ENCODE results near the gene TCERG1L.

Gene TCERG1L

DNA sequence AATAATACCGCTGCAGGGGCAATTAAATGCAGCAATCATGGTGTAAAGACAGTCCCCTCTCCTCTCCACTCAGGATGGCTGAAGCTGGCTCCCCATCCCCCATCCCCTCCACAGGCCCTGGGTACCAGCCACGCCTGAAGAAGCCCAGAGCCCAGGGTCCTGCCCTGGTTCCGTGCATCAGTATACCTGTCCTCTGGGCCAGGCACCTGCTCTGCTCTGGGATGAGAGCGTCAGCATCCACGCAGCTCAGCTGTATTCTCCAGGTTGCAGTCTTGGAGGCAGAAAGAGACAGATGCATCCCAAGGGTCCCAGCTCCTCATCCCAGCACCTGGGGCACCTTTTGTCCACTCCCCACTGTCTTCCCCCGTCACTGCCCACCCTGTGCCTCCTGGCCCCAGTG is 233.8 kb downstream of the TCERG1L start:
- no peak for DNase-seq

DNA sequence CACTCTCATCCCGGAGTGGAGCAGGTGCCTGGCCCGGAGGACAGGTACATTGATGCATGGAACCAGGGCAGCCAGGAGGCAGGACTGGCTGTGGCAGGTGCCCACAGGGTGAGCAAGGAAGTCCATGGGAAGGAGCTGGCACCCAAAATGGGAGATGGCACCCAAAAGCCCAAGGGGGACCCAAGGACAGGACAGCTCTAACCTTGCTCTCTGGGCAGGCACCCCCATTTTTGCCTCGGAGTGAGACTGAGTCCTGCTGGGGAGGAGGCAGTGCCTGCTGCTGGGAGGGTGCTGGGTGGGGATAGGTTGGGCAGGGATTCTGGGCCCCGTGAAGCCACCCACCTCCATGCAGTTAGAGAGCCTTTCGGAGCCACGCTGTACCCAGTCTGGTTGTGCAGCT is 234.5 kb downstream of the TCERG1L start:
- no peak for DNase-seq

DNA sequence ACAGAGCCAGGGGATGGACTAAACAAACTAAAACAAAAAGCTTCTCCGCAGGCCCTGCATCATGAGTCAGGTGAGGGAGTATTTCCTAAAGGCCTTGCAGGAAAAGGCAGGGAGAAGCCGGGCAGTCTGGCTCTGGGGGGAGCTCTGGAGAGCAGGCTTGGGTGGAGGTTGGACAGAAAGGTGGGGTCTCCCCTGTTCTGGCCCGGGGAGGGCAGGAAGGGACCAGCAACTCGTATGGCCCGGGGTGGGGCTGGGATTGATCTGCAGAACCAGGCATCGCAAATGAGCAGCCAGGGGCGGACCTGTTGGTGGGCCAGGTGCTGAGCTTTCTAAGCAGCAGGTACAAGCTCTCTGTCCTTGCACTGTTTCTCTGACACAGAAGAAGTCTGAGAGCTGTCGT is 235.2 kb downstream of the TCERG1L start:
- no peak for DNase-seq

DNA sequence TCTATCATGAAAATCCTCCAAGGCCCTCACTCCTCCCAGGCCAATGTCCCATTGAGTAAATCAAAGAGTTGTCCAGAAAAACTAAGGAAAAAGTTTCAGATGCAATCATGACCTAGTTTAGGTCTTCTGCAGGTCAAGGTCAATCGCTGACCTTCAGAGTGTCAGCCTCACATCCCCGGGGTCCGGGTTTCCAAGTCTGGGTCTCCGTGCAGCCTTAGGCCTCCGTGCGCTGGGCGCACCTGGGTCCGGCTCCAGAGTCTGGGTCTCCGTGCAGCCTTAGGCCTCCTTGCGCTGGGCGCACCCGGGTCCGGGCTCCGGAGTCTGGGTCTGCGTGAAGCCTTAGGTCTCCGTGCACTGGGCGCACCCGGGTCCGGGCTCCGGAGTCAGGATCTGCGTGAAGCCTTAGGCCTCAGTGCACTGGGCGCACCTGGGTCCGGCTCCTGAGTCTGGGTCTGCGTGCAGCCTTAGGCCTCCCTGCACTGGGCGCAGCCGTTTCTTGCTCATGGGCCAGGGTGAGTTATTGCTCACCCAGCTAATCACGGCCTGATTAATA is 236.2 kb downstream of the TCERG1L start:
- DNase-seq, result no peak

DNA sequence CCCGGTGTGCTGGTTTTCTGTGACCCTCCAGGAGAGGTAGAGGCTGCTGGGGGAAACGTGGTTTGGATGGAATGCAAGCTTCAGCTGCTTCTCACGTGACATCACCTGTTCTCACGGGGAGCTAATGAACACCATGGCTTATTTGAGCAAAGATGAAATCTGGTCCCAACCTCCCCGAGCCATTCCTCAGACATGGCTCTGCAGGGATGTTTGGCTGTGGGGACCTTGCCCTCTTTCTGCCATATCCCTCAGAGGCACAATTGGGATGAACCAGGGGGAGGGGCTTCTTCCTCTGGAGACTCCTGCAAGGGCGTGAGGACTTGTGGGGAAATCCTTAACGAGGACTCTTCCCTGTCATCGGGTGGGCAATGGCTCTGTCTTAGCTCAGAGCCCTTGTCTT is 236.8 kb downstream of the TCERG1L start:
- no peak for DNase-seq

DNA sequence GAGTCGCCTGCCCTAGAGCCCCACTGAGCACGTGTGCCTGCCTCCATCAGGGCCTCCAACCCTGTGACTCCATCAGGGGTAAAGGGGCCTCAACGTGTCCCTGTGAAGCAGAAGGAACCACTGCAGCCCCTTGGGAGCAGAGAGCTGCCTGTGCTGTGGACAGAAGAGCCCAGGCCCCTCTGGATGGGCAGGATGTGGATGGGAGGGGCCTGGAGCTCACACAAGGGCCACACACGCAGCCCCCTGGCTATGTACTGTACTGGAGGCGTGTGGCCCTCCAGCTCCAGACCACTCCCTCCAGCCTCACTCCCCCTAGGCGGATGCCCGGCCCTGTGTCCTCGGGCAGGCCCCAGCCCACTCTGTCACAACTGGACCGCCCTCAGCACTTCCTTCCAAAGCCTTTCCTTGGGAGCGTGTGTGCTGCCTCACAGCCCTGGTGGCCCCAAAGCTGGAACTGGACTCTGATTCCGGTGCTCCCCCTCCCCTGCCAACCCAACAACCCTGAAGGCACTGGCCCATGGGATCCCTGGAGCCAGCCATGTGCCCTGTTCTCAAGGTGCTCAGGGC is 238.0 kb downstream of the TCERG1L start:
- no peak for DNase-seq

DNA sequence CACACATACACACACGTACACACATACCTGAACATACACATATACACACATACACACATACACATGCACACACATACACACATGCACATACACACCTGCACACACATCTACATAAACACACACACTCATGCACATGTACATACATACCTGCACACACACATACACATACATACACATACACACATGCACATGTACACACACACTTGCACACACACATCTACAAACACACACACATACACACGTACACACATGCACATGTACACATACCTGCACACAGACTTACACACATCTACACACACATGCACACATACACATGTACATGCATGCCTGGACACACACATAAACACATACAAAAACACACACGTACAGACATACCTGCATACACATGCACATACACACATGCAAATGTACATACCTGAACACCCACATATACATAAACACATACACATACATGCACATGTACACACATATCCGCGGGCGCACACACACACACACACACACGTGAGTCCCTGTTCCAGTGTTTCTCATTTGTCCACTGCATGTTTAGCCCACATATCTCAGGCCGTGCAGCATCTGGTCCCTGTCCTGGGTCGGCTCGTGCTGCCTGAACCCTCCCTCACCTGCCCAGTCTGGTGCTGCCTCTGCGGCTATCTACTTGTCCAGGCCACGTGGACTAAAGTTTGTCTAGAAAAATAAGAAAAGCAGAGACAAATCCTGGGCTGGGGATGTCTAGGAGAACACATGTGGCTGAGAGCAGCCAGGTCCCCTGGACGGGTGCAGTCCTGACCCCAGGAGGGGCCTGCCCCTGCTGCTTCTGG is 238.7 kb downstream of the TCERG1L start:
- no peak for DNase-seq

DNA sequence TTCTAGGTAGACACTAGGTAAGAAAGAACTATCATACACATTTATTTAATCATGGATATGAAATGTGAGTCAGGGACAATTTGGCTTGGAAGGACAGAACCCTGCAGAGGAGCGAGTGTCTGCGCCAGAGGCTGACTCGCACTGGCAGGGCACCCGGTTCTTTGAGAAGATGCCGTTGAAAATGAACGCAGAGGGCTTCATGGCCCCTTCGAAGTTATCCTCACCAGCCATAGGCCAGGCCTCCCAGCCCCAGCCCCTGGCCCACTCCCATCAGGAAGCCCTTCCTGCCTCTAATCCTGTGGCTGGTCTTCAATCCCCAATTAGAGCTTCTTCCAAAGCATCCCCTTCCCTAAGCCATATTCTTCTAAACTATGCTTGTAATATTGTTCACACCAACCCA is 239.8 kb downstream of the TCERG1L start:
- DNase-seq, result no peak

DNA sequence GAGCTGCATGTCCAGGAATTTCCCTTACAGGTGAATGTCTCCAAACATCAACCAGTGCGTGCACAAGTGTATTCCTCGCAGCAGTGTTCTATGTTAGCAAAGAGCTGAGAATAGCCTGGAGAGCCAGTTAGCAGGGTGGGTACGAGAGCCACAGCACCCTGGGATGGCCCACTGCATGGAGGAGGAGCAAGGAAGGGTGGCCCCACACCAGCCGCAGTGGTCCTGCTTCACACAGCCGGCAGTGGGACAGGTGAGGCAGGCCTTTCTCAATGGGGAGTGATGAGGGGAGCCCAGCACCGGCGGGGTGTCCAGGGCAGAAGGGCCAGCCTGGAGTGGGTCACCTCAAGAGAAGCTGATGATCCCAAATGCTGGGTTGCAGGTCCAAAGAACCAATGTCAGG is 240.7 kb downstream of the TCERG1L start:
- no peak for DNase-seq

DNA sequence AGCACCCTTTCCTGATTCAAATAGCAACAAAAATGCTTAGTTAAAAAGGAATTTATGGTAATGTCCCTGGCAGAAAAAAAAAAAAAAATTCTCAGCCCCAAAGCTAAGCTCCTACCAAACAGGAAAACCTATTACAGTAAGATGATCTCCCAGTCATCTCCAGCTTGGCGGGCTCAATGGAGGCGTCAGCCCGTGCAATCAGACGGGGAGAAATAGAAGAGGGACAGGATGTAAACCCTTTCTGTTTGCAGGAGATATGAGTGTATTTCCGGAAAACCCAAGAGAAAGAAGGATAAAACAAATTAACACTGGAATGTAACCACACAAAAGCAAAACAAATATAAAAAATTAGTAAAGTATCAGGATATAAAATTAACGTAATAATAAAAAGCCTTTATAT is 242.8 kb downstream of the TCERG1L start:
- no peak for DNase-seq

DNA sequence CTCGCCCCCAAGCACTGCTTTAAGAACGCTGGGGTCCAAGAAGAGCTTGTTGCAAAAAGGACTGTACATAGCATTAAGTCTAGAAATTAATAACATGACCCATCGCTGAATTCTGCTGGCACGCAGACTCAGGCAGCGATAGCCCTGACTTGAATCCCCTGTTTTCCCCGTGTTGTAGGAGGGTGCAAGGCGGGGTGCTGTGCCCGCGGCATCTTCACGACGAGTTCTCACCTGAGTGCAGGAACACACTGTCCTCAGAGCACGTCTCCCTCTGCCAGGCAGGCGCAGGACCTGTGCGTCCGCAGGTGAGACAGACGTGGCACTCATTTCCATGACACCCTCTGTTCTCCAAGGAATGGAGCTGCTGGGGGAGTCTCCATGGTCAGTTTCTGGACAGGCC is 243.2 kb downstream of the TCERG1L start:
- no peak for DNase-seq

DNA sequence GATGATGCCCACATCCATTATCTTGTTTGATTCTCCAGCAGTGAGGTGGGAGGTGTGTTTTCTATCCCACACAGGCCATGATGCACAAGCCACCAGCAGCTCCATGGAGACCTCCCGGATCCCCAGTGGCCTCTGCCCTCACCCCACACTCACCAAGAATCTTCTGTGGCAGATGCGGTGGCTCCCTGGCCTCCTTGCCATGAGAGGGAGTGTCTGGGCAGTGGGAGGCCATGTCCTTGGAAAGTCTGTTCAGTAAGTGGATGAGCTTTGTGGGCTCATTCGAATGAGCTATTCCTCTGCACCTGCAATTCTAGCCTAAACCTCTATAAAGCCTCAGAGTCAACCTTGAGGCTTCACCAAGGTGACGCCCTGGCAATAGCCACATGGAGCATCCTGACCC is 243.8 kb downstream of the TCERG1L start:
- no peak for DNase-seq

DNA sequence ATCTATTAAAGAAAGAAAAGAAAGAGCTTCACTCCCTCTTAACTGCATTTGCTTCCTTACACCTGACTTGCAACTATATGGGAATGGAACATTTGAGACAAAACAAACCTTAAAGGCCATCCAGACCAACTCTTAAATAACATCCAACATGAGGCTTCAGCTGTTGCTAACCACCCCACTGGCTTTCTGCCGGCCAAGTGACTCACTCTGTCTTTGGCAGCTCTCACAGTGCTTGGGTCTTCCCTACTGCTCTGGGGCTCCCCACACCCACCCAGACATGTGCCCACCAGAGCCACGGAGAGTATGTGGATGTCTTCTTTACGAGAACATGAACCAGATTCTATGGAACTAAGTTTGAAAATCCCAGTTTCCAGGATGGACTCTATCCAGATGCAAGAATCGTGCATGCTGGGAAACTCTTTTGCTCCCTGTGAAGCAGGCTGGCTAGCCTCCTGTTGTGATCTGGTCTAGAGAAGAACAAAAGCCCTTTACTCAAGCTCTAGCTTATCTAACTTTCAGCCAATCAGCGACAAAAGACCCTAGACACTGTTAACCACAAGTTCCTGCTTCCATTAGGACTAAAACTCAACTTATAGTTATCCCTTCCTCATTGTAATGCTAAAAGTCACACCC is 245.7 kb downstream of the TCERG1L start:
- no peak for DNase-seq

DNA sequence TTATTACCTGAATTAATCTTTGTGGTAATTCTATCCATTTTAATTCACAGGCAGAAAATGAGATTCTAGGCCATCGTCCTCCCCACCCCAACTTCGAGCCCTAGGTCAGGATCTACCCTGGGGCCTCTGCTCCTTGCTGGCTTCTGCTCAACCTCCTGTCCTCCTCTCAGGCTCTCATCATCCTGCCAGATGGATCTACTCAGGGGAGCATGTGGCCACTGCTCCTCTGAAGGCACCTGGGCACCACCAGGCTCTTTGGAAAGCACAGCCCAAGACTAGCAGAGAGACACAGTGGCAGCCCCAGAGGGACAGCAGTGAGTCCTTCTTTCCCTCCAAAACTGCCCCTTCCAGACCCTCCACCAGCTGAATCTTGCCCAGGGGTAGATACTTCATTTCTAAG is 248.2 kb downstream of the TCERG1L start:
- no peak for DNase-seq

DNA sequence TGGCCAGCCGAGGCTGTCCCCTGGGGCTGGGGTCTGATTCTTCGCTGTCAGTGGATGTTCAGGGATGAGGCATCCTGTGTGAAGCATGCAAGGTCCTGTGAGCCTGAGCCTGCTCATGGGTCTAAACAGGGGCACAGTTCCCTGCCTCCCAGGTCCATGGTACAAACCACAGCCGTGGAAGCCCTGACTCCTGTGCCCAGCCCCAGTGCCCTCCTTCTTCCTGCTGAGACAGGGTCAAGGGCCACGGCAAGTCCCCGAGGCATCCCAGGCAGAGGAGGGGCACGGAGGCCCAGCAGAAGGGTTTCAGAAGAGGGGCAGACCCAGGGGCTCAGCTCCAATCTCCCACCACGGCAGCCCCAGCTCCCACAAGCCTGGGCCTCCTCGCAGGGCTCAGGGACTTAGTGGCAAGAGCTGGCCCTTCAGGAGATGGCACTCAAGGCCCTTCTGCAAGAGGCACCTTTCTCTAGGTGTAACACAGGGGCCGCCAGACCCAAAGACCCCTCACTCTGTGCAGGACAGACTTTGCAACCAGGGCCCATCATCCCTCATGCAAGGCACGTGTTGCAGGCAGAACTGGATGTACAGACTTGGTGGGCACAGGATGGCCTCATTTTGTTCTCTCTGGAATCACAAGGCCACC is 248.8 kb downstream of the TCERG1L start:
- DNase-seq, result no peak

DNA sequence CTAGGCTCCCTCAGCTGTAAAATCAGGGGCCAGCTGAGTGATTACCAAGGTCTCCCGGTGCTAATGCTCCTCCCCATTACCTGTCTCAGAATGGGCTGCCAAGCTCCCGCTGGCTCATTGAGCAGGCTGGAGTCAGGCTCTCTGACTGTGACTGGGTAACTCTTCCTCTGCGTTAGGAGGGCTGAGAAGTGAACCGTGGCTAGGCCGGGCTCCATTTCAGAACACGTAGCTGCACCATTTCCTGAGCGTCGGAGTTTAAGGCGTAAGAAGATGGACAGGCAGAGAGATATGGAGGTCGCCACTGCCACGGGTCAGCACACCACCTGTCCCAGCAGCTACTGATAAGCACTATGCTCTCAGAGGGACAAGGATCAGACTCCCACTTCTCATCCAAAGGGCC is 250.3 kb downstream of the TCERG1L start:
- DNase-seq, result no peak

DNA sequence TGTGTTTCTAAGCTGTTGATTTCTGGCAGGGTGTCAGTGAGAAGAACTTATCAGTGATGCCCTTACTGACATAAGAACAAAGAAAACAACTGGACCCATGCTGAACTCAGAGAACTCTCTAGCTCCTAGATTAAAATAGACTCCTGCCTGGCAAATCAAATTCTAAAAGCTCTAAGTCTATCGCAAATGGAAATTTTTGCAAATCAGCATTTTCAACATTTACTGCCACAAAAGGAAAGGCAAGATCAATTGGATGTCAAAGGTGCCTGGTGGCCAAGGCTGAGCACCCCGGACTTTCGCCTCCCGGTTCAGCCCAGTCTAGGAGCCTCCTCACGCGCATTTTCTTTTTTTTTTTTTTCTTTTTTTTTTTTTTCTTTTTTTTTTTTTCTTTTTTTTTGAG is 251.6 kb downstream of the TCERG1L start:
- DNase-seq, result no peak

DNA sequence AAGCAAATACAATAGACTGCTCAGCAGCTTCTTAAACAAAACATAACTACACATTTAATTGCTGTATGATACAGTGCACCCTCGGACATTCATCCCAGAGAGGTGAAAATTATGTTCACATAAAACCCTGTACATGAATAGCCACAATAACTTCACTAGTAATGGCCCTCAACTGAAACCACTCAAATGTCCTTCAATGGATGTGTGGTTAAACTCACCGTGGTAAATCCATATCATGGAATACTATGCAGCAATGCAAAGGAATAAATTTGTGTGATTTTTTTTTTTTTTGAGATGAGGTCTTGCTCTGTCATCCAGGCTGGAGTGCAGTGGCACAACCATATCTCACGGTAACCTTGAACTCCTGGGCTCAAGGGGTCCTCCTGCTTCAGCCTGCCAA is 252.7 kb downstream of the TCERG1L start:
- DNase-seq, result no peak

DNA sequence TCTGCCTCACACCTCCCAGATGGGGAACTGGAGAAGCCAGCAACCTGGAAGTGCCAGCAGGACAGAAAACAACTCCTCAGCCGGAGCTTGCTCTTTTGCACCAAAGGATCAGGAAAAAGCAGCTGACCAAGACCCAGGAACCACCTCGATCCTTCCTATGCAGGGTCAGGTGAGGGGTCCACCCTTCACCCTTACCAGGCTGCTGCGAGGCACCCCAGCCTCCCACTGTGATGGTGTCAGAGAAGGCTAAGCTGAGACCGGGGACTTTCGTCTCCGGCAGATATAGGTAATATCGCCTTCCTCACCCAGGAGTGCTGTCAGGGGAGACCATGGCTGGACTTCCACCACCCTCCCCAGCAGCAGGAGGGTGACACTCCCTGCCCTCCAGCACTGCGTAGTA is 254.7 kb downstream of the TCERG1L start:
- no peak for DNase-seq

DNA sequence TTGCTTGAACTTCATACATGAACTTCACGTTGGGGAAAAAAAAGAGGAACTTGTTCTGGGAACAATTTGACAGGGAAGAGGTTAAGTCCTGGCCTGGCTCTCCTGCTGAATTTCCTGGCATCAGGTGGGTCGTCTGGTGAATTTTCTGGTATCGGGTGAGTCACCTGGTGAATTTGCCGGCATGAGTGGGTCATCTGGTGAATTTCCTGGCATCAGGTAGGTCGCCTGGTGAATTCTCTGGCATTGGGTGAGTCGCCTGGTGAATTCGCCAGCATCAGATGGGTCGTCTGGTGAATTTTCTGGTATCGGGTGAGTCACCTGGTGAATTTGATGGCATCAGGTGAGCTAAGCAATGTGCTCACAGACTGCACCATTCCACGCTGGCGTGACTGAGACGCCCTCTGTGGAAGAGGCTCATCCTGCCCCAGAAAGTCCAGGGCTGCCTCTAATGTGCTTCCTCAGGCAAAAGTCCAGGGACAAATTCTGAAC is 255.4 kb downstream of the TCERG1L start:
- no peak for DNase-seq

DNA sequence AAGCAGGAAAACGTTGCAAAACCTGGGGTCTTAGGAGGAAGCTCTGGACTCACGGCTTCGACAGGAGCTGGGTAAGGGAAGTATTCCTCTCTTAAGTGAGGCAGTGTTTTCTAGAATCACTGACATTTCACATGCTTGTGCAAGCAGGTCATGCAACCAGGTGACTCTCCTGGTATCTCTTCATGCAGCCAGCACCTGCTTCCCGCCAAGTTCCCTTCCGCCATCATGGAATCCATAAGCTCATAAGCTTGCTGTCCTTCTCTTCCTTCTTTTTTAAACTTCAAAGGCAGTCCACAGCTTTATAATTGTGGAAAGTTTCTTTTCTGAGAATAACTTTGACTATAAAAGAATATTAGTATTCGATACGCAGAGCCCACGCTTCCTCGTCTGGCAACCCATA is 256.1 kb downstream of the TCERG1L start:
- DNase-seq, result no peak

DNA sequence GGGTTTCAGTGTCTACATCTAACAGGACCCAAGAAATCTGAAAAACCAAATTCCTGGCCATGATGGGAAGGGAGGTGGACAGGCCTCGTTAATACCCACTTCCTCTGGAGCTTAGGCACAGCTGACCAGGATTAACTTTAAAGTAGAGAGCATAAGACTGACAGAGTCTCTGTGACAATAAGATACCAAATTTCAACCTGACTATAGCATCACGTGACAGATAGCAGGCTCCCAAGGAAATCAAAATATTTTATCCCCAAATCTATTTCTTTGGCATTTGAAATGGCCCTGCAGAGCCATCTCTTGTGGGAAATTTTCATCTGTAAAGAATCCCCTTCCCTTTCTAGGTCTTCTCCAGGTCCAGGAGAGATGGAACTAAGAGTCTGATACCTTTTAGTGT is 258.3 kb downstream of the TCERG1L start:
- DNase-seq, result no peak

DNA sequence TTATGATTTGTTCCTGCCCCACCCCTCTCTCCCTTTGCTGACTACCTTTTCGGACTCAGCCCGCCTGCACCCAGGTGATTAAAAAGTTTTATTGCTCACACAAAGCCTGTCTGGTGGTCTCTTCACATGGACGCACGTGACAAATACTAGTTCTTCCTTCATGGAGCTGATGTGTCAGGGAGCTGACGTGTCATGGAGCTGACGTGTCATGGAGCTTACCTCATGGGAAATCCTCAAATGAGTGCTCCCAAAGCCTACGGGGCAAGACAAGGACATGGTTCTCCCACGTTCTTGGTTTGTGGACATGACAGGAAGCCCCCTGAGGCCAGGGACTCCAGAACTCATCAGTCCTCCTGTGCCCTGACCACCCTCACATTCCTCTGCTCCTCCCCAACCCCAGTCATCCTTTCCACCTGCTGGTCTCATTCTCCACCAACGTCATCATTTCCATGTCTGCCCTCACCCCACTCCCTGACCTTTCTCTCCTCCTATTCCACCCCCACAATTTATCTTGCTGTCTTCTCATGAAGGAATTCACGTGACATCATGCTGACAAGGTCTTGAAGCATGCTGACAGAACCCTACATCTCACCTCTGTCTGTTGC is 261.3 kb downstream of the TCERG1L start:
- no peak for DNase-seq

All from activated T-cell treated with anti-CD3 and anti-CD28 coated beads, Interleukin-2, amount 50 U/mL, for 48 hours (primary cell).